Transverse colon (tissue), 4 donors: ENCODE data around the gene MYO15B.

Experiments used
- CTCF ChIP-seq, 5 experiments: fragments of 200-600 bp in 3 of 5; fragments of 450-650 bp in 2 of 5; sonication (generic) in 3 of 5; IDR thresholded peaks; 1 replicate in 2 of 5; 2 replicates in 3 of 5; pipeline ENCODE4 v1.5.1; 2016 to 2017; ENCODE audit warnings: antibody characterized with exemption in 5 of 5, inconsistent platforms in 3 of 5, mild to moderate bottlenecking in 2 of 5, moderate library complexity in 1 of 5
- EP300 ChIP-seq: sonication (generic); formaldehyde crosslinking; IDR thresholded peaks from one replicate; pipeline ENCODE4 v1.6.1; 2017; ENCODE audit warnings: antibody characterized with exemption, low read depth
- POLR2A ChIP-seq: fragments of 450-650 bp; IDR thresholded peaks from one replicate; pipeline ENCODE4 v1.6.1; 2016; ENCODE audit warnings: antibody characterized with exemption, mild to moderate bottlenecking, moderate library complexity
- POLR2AphosphoS5 ChIP-seq, 3 donors: sonication (generic); formaldehyde crosslinking; IDR thresholded peaks; one replicate each; pipeline ENCODE4 v1.6.1; 2016; ENCODE audit warnings: antibody characterized with exemption in 3 of 3

DNA sequence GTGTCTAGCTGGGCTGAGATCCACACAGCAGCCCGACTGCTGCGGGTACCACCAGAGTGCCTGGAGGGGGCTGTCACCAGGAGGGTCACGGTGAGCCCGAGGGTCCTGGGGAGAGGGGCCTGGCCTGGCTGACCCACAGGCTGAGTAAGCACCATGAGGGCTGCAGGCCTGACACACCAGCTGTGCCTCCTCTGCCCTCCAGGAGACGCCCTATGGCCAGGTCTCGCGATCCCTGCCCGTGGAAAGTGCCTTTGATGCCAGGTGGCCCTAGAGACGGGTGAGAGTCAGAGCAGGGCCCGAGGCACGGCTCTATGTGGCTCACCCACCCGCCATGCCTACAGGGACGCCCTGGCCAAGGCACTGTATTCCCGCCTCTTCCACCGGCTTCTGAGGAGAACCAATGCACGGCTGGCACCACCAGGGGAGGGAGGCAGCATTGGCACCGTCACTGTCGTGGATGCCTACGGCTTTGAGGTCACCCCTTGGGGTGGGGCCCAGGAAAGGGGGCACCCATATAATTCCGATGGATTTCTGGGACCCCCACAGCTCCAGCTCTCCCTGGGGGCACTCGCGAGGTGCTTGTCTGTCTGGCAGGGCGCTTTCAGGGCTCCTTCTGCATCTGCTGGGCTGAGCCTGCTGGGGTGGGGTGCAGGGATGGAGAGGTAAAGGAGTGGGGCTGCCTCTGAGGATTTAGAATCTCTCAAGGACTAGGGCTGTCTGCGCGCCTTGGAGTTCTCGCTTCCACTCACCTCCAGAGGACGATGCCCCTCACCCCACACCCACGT, 7.1 kb downstream of the MYO15B start:
- no peak for TF ChIP-seq CTCF (IDR thresholded peaks at IDR 0.05)
- no peak for TF ChIP-seq EP300
- no peak for TF ChIP-seq POLR2A
- no peak for TF ChIP-seq POLR2AphosphoS5 (IDR thresholded peaks at IDR 0.05)
